Astrocyte of the cerebellum (primary cell): Measurements from ENCODE around the gene DMPK.
A peak's percentile ranks its signal among the peaks of the same experiment; 100 is the strongest.

Source experiments
- DNase-seq: peaks from one replicate; pipeline ENCODE4 v3.0.0-alpha.2; 2011; ENCODE audit warnings: low read depth
- H3K4me3 ChIP-seq: 2 replicates; pipeline ENCODE4 v1.5.1; 2011; ENCODE audit warnings: mild to moderate bottlenecking, low read depth, low read length, moderate library complexity
- in situ Hi-C: cut with HindIII; loops from 2 replicates; pipeline ENCODE4 v1.10.0; 2017; ENCODE audit warnings: low sequenced_read_pairs
- TF ChIP-seq, protein P1 (sequence below): IDR thresholded peaks from 2 replicates; pipeline ENCODE4 v1.5.1; 2012; ENCODE audit warnings: low read length, low read depth, moderate library complexity, mild to moderate bottlenecking; ENCODE audit errors: missing control alignments

The DMPK gene

DNA sequence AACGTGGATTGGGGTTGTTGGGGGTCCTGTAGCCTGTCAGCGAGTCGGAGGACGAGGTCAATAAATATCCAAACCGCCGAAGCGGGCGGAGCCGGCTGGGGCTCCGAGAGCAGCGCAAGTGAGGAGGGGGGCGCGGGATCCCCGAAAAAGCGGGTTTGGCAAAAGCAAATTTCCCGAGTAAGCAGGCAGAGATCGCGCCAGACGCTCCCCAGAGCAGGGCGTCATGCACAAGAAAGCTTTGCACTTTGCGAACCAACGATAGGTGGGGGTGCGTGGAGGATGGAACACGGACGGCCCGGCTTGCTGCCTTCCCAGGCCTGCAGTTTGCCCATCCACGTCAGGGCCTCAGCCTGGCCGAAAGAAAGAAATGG is 12.5 kb downstream of the DMPK start:
- TF ChIP-seq, protein P1, sequence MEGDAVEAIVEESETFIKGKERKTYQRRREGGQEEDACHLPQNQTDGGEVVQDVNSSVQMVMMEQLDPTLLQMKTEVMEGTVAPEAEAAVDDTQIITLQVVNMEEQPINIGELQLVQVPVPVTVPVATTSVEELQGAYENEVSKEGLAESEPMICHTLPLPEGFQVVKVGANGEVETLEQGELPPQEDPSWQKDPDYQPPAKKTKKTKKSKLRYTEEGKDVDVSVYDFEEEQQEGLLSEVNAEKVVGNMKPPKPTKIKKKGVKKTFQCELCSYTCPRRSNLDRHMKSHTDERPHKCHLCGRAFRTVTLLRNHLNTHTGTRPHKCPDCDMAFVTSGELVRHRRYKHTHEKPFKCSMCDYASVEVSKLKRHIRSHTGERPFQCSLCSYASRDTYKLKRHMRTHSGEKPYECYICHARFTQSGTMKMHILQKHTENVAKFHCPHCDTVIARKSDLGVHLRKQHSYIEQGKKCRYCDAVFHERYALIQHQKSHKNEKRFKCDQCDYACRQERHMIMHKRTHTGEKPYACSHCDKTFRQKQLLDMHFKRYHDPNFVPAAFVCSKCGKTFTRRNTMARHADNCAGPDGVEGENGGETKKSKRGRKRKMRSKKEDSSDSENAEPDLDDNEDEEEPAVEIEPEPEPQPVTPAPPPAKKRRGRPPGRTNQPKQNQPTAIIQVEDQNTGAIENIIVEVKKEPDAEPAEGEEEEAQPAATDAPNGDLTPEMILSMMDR = no peak
- H3K4me3 ChIP-seq = peak overlapping the region; percentile 77
- DNase-seq = no peak
- in situ Hi-C loops = no loop called here

DNA sequence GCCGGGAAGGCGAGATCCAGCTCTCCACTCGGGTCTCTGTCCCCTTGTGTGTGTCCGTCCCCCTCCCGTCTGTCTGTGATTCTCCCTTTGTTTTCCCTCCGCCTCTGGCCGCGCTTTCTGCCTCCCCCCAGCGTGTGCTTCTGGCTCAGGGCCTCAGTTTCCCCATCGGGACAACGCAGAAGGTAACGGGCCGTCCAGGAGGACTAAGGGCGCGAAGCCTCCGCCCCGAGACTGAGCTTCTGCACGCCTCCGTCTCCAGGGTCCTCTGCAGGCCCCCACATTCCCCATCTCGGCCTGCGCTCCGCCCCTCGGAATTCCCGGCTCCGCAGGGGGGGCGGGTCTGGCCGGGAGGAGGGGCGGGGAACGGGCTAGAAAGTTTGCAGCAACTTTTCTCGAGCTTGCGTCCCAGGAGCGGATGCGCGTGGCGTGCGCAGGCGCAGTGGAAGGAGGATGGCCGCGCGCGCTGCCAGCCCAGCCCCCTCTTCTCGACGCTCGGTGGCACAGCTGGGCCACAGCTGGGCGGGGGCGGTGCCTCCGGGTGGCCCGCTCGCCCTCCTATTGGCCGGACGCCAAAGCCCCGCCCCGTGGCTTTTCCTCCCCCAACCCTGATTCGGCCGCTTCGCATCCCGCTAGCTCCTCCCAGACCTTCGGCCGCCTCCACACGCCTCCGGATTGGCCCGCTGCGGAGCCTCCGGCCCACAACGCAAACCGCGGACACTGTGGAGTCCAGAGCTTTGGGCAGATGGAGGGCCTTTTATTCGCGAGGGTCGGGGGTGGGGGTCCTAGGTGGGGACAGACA is 13.1 kb downstream of the DMPK start, which contains the start of gene SIX5:
Gene SIX5 (minus strand): TSS at position 269 of the 799 bp plus-strand sequence. CDS start 408 bp downstream, outside the sequence.
- H3K4me3 ChIP-seq = peak within 1 kb of the TSS; percentile 77
- in situ Hi-C loops = no loop called here
- peak; percentile 92 for DNase-seq
- TF ChIP-seq, protein P1 = no peak

DNA sequence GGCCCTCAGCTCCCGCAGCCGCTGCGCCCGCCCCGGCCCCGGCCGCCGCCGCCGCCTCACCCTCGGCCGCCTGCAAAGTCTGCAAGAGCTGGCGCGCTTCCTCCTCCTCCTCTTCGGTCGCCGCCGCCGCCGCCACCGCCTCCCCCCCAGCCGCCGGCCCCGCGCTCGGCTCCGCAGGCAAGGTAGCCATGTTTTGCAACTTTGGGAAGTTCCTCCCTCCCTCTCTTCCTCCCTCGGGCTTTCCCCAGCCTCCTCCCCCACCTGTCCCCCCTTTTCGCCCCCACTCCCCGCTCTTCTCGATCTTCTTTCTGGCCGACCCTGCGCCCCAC is 13.7 kb downstream of the DMPK start:
- in situ Hi-C loops = no loop called here
- peak overlapping the region; percentile 77 for H3K4me3 ChIP-seq
- no peak for DNase-seq
- TF ChIP-seq, protein P1 = no peak

DNA sequence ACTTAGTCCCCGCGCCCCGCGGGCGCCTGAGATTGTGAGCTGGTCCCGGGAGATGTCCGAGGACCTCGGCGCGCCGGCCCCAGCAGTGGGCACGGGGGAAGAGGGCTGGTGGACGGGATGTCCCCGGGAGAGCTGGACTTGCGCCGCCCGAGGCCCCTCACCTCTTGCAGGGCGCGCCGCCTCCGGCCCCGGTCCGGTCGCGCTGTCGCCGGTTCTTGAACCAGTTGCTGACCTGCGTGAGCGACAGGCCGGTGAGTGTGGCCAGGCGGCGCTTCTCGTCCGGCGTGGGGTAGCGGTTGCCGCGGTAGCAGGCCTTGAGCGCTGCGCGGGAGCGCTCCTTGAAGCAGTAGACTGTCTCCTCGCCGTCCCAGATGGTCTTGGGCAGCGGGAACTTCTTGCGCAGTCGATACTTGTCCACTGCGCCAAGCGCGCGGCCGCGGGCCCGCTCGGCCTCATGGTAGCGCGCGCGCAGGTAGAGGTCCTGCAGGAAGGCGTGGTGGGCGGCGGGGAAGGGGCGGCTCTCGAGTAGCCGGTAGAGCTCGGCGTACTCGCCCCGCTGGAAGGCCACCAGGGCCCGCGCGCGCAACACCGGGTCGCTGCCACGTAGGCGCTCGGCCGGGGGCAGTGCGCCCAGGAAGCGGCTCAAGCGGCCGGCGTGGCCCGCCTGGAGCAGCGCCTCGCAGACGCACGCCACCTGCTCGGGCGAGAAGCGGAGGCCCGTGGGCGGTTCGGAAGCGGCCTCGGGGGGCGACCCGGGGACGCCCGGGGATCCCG is 14.2 kb downstream of the DMPK start:
- TF ChIP-seq, protein P1 = no peak
- in situ Hi-C loops = no loop called here
- peak overlapping the region; percentile 77 for H3K4me3 ChIP-seq
- peak; percentile 27 for DNase-seq

DNA sequence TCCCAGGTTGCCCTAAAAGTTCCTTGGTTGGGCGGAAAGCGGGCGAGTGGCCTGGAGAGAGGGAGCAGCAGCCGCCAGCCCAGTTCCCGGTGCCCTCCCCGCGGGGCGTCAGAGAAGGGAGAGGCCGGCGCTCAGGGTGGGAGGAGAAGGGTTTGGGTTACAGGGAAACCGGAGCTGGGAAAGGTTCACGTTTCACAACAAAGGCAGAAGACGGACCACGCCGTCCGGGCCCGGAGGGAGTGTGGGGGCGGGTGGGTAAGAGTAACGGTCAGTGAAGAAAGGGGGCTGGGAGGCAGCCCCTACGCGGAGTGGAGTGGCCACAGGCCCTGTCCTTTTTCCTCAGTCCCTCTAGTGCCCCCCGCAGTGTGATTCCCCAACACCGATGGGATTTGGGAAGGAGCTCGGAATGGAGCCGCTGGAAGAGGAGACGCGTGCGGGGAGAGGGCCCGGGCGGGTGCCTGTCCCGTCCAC is 14.8 kb downstream of the DMPK start:
- TF ChIP-seq, protein P1 = no peak
- H3K4me3 ChIP-seq = peak overlapping the region; percentile 77
- in situ Hi-C loops = no loop called here
- peak; percentile 34 for DNase-seq

DNA sequence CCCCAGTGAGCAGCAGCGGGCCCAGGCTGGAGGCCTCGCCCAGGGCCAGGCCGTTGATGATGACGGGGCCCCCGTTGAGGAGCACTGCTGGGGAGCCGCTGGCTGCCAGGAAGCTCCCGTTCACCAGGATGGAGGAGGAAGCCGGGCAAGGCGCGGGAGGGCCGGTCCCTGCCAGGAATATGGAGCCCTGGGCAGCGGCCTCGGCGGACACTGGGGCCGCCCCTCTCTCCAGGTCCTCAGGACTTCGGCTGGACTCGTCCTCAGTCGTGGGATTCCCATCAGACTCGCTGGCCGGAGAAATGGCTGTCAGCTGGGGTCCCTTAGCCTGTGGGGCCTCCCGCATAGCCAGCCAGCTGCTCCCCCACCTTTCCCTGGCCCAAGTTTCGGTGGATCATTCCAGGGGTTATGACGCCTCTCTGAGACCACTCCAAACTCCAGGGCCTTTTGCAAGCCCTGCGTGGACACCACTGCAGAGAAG is 15.4 kb downstream of the DMPK start:
- peak overlapping the region; percentile 77 for H3K4me3 ChIP-seq
- in situ Hi-C loops = no loop called here
- no peak for DNase-seq
- TF ChIP-seq, protein P1 = no peak
